Anterior cingulate cortex (tissue), 58 donors: Measurements from ENCODE around the gene SPATA4.
"Not testable (repeated sequence)": the region's sequence is repeated elsewhere in the genome, so short reads cannot be mapped to it uniquely, and the experiment has no call there.

Experiments used
- DNase-seq, 58 donors: peaks; one replicate each; lab custom pipeline; 2025; lab: John Stamatoyannopoulos, UW

Gene SPATA4

GRCh38 chr4:176195184-176195978, at the start of gene SPATA4:
TSS of gene SPATA4 (minus strand) at chr4:176195585. CDS start at chr4:176195562, 23 bp downstream.
- DNase-seq, result peak; percentile 51 to 96 (median 89)

- no peak for DNase-seq
Measured at GRCh38 chr4:176242764-176243347, 47.5 kb upstream of the SPATA4 start.

GRCh38 chr4:176241703-176242102, 46.3 kb upstream of the SPATA4 start:
- no peak for DNase-seq

- no peak for DNase-seq
Measured at GRCh38 chr4:176238826-176239225, 43.4 kb upstream of the SPATA4 start.

- no peak for DNase-seq
Measured at GRCh38 chr4:176238157-176238610, 42.8 kb upstream of the SPATA4 start.

GRCh38 chr4:176236946-176237345, 41.6 kb upstream of the SPATA4 start:
- DNase-seq, result no peak

GRCh38 chr4:176230836-176231235, 35.5 kb upstream of the SPATA4 start:
- DNase-seq, result peak in 1 of 58 donors; percentile 27

- DNase-seq, result no peak
Measured at GRCh38 chr4:176229645-176230044, 34.3 kb upstream of the SPATA4 start.

GRCh38 chr4:176226736-176227135, 31.4 kb upstream of the SPATA4 start:
- DNase-seq, result no peak

GRCh38 chr4:176223561-176223960, 28.2 kb upstream of the SPATA4 start:
- DNase-seq, result no peak

- DNase-seq, result no peak
Measured at GRCh38 chr4:176222149-176222548, 26.8 kb upstream of the SPATA4 start.

GRCh38 chr4:176217510-176217909, 22.1 kb upstream of the SPATA4 start:
- DNase-seq, result no peak

- DNase-seq, result not testable (repeated sequence)
Measured at GRCh38 chr4:176212351-176212750, 17.0 kb upstream of the SPATA4 start.

- DNase-seq, result no peak
Measured at GRCh38 chr4:176210579-176211296, 15.4 kb upstream of the SPATA4 start.

GRCh38 chr4:176210101-176210500, 14.7 kb upstream of the SPATA4 start:
- DNase-seq, result no peak

GRCh38 chr4:176209535-176209934, 14.2 kb upstream of the SPATA4 start:
- DNase-seq, result no peak

GRCh38 chr4:176207839-176208238, 12.5 kb upstream of the SPATA4 start:
- DNase-seq, result no peak

- no peak for DNase-seq
Measured at GRCh38 chr4:176205299-176205698, 9.9 kb upstream of the SPATA4 start.

- no peak for DNase-seq
Measured at GRCh38 chr4:176198316-176198903, 3.0 kb upstream of the SPATA4 start.

GRCh38 chr4:176193938-176194337, 1.4 kb downstream of the SPATA4 start:
- DNase-seq, result no peak

- no peak for DNase-seq
Measured at GRCh38 chr4:176193126-176193525, 2.3 kb downstream of the SPATA4 start.
